C4-2B (cell line): ENCODE results near the gene RPTOR.

Experiments used
- H3K27ac ChIP-seq: fragments of 450-650 bp; 2 replicates; pipeline ENCODE4 v1.5.1; 2017
- CTCF ChIP-seq: fragments of 450-650 bp; conservative IDR thresholded peaks from 2 replicates; pipeline ENCODE4 v1.5.1; 2017; ENCODE audit warnings: mild to moderate bottlenecking
- ZFX ChIP-seq: fragments of 450-650 bp; IDR thresholded peaks from 2 replicates; pipeline ENCODE4 v1.6.1; 2017

Gene RPTOR

GRCh38 chr17:80510132-80510531, 34.5 kb upstream of the RPTOR start:
- no peak for TF ChIP-seq ZFX
- no peak overlapping the region for H3K27ac ChIP-seq

GRCh38 chr17:80510772-80511171, 33.9 kb upstream of the RPTOR start:
- H3K27ac ChIP-seq: no peak overlapping the region
- no peak for TF ChIP-seq ZFX
- TF ChIP-seq CTCF: no peak

GRCh38 chr17:80511222-80512180, 33.1 kb upstream of the RPTOR start:
- no peak for TF ChIP-seq ZFX
- no peak for TF ChIP-seq CTCF
- H3K27ac ChIP-seq: no peak overlapping the region

- TF ChIP-seq ZFX: no peak
- no peak for TF ChIP-seq CTCF
- H3K27ac ChIP-seq: no peak overlapping the region
Observed at GRCh38 chr17:80512233-80512632, 32.4 kb upstream of the RPTOR start.

GRCh38 chr17:80513201-80513600, 31.4 kb upstream of the RPTOR start:
- H3K27ac ChIP-seq: no peak overlapping the region
- TF ChIP-seq ZFX: no peak
- no peak for TF ChIP-seq CTCF

GRCh38 chr17:80513892-80514291, 30.7 kb upstream of the RPTOR start:
- no peak for TF ChIP-seq ZFX
- no peak for TF ChIP-seq CTCF

GRCh38 chr17:80516171-80516932, 28.3 kb upstream of the RPTOR start:
- no peak overlapping the region for H3K27ac ChIP-seq
- TF ChIP-seq ZFX (no peak), CTCF (no peak)

More at GRCh38 chr17:80513892-80514291, 30.7 kb upstream of the RPTOR start:
- H3K27ac ChIP-seq: no peak overlapping the region
